22Rv1 (cell line): ENCODE data around the gene TRAF3.
"Not testable (repeated sequence)": the region's sequence is repeated elsewhere in the genome, so short reads cannot be mapped to it uniquely, and the experiment has no call there.

ENCODE experiments used
- H3K27ac ChIP-seq: fragments of 450-650 bp; 2 replicates; pipeline ENCODE4 v1.5.1; 2017
- ZFX ChIP-seq: fragments of 450-650 bp; IDR thresholded peaks from 2 replicates; pipeline ENCODE4 v1.6.1; 2017; ENCODE audit warnings: antibody characterized with exemption, borderline replicate concordance
- TF ChIP-seq, protein P1 (sequence below): fragments of 450-650 bp; IDR thresholded peaks from 2 replicates; pipeline ENCODE4 v1.5.1; 2017; ENCODE audit warnings: mild to moderate bottlenecking

The TRAF3 gene

DNA sequence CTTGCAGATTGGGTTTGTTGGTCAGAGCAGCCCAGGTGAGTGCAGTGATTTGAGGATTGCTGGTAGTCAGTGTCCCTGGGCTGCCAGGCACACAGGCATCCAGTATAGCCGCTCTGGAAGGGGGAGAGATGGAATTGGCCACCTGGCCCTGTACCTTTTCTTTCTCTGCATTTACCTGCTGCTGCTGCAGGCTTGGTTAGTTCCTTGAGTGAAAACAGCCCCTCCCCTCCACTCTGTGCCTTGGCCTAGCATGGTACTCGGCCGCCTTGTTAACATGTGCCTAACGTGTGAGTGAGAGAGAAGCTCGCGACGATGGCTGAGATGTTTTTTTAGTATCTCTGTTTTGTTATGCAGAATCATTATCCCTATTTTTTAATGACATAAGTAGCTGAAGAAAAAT is 95.9 kb downstream of the TRAF3 start:
- TF ChIP-seq ZFX = no peak
- TF ChIP-seq, protein P1, sequence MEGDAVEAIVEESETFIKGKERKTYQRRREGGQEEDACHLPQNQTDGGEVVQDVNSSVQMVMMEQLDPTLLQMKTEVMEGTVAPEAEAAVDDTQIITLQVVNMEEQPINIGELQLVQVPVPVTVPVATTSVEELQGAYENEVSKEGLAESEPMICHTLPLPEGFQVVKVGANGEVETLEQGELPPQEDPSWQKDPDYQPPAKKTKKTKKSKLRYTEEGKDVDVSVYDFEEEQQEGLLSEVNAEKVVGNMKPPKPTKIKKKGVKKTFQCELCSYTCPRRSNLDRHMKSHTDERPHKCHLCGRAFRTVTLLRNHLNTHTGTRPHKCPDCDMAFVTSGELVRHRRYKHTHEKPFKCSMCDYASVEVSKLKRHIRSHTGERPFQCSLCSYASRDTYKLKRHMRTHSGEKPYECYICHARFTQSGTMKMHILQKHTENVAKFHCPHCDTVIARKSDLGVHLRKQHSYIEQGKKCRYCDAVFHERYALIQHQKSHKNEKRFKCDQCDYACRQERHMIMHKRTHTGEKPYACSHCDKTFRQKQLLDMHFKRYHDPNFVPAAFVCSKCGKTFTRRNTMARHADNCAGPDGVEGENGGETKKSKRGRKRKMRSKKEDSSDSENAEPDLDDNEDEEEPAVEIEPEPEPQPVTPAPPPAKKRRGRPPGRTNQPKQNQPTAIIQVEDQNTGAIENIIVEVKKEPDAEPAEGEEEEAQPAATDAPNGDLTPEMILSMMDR = no peak
- peak overlapping the region; percentile 69 for H3K27ac ChIP-seq

DNA sequence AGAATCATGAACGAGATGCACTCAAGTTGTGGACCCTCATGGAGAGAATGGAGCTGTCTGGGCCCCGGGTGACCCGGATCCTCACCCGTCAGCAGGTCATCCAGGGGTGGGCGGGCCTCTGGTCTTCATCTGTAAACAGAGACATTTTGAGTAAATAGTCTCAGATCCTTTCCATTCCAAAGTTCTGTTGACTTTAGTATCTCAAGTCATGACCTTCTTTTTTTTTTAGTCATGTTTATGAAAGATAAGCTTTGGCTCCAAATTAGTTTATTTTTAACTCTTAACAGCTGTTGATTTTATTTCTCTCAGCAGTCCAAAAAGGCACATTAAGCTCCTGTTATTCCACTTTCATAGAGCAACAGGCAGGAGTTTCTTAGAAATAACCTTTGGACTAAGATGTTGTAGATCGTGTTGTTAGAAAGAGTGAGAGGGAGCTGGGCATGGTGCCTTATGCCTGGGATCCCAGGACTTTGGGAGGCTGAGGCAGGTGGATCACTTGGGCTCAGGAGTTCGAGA is 96.4 kb downstream of the TRAF3 start:
- H3K27ac ChIP-seq = peak overlapping the region; percentile 69
- TF ChIP-seq, protein P1 = no peak
- no peak for TF ChIP-seq ZFX

DNA sequence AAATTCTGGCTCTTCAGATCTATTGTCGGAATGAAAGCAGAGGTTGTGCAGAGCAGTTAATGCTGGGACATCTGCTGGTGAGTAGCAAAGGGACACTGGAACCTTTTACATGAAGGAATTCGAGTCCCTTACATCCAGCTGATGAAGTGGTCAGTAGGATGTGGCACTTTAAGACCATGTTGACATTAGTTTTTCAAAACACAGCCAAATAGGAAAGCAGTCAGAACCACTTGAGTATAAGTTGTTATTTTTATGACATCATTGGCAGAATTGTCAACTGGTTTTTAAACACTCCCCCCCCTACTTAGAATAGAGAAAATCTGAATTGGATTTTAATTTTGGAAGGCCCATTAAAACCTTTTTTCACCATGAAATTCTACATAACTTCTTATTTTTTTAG is 98.4 kb downstream of the TRAF3 start:
- no peak overlapping the region for H3K27ac ChIP-seq
- TF ChIP-seq, protein P1 = no peak
- no peak for TF ChIP-seq ZFX

DNA sequence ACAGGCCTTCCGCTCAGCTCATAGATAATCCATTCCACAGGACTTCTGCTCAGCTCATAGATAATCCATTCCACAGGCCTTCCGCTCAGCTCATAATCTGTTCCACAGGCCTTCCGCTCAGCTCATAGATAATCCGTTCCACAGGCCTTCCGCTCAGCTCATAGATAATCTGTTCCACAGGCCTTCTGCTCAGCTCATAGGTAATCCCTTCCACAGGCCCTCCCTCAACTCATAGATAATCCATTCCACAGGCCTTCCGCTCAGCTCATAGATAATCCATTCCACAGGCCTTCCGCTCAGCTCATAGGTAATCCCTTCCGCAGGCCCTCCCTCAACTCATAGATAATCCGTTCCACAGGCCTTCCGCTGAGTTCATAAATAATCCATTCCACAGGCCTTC is 100.3 kb downstream of the TRAF3 start:
- H3K27ac ChIP-seq = not testable (repeated sequence)

DNA sequence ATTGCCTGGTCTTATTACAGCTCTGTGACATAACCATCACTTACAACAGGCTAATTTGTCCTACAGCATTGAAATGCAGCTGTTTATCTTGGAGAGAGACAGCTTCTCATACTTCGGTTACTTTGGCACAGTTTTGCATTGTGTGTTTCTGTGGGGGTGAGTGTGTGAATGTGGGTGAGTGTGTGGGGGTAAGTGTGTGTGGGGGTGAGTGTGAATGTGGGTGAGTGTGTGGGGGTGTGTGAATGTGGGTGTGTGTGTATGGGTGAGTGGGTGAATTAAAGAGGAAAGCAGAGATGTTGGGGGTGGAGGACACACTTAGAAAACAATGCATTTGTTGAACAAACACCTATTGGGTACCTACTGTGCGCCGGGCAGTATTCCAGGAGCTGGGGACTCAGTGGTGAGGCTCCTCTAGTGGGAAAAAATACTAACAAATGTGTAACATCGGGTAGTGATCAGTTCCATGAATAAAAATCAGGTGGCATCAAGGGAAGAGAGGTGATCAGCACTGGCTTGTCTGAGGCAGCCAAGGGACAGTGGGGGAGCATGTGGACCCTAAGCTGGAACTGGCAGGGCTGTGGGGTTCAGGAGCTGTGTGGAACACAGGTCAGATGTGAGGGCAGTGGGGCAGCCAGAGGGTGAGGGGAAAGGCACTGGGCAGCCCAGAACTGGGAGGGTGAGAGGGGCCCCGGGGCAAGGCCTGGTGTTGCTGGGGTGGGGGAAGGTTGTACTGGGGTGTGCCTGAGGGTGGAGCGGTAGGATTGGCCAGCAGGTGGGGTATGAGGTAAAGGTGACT is 101.1 kb downstream of the TRAF3 start:
- TF ChIP-seq, protein P1 = no peak
- no peak for TF ChIP-seq ZFX
- no peak overlapping the region for H3K27ac ChIP-seq

DNA sequence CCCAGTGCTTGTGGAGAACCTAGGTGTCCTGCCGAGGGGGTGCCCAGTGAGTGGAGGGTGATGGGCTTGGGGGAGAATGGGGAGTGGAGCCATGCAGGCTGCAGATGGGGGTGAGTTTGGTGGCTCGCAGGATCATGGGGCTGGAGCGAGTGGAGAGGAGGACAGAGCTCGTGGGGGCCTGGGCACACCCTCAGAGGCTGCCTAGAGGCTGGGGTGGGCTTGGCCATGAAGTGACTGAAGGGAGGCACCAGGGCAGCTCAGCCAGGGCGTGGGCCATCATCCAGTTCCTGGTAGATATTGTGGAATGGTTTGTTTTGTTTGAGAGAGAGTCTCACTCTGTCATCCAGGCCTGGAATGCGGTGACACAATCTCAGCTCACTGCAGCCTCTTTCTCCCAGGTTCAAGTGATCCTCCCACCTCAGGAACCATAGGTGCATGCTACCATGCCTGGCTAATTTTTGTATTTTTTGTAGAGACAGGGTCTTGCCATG is 101.8 kb downstream of the TRAF3 start:
- no peak for TF ChIP-seq ZFX
- TF ChIP-seq, protein P1 = no peak
- no peak overlapping the region for H3K27ac ChIP-seq

DNA sequence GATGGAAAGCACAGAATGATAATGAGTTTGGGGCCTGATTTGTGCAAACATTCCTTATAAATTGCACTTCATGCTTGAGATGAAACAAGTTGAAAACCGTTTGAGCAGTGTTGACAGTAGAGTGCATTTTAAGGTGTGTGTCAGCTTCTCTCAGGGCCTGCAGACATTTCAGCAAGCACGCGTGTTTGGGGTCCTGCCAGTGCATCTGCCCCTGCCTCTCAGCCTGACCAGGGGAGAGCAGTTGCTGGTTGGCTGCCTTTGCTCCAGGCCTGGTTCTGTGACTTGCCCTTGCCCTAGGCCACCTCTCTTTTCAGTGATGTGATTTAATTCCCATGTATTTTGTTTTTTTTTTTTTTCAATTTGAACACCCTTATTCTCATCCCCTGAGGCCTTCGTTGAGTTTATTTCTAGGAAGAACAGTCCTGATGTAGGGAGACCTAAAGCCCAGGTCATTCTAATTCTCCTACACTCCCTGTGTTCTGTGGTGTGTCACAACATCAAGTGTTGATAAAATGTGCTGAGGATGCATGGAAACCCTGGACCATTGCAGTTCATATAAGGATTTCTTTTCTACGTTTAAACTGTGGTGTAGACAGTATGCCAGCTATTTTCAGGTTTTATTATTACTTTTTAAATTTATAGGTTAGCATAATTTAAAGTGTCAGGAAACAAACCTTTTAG is 105.1 kb downstream of the TRAF3 start:
- H3K27ac ChIP-seq = no peak overlapping the region
- TF ChIP-seq, protein P1 = no peak
- no peak for TF ChIP-seq ZFX
